ENCODE results near the gene POLR3B. TPM values are rescaled to one million over a fixed set of nuclear protein-coding genes. Genes with fewer than 3 reads are reported as not detected.
A peak's percentile ranks its signal among the peaks of the same experiment; 100 is the strongest.
"Not testable (repeated sequence)": the region's sequence is repeated elsewhere in the genome, so short reads cannot be mapped to it uniquely, and the experiment has no call there.

Gene POLR3B
- 10.6 and 14.3 TPM in 2 replicates for total RNA-seq

DNA sequence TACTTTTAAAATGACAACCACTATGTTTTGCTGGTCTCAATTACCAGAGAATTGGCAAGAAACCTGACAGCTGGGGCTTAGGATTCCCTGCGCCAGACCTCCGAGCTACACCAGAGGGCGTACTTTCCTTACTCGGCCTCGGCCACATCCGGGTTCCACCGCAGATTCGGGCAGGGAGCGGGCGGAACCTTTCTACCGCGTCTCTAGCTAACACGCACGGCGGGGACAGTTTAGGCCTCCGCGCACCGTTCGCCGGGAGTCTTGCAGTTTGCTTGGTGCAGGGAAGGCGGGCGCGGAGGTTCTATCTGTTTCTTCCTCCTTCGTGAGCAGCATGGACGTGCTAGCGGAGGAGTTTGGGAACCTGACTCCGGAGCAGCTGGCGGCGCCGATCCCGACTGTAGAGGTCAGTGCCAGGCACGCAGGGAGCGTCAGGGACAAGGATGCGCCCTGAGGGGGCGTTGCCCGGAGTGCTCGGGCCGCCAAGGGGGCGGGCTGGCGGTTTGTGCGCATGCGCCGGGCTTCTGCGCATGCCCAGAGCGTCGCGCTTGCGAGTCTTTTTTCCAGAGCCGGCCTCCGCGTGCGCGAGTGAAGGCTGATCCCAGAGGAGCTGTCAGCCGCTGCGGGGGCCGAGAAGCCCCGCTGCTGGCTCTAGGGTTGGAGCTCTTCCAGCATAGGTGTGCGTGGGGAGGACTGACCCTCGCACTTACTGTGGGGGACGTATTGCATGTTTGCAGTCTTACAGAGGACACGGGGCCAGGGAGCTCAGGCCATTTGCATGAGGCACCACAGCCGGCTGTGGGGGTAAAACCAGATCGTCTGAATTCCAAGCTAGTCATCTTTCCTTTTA lies at the start of gene POLR3B:
Gene POLR3B (plus strand): TSS at position 200 of the 847 bp plus-strand sequence. CDS start 132 bp downstream, at position 332.
- peak; percentile 85 for DNase-seq (ENCODE audit: low read depth, low spot score)

DNA sequence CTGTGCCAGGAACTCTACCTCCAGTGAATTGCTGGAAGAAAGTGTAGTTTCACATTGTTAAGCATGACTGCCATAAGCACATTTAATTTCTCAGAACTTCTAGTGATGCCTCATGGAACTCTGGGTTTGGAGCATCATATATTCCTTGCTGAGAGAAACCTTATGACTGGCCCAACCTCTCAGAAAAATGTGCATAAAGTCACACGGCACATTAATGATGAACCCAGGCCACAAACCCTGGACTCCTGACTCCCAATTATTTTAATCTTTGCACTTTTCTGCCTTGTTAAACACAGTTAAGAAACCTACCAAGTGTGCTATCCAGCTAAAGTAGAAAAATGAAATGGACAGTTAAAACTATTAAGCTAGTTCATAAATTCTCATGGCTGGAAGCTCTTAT lies 49.4 kb upstream of the POLR3B start:
- DNase-seq (ENCODE audit: low read depth, low spot score), result no peak

DNA sequence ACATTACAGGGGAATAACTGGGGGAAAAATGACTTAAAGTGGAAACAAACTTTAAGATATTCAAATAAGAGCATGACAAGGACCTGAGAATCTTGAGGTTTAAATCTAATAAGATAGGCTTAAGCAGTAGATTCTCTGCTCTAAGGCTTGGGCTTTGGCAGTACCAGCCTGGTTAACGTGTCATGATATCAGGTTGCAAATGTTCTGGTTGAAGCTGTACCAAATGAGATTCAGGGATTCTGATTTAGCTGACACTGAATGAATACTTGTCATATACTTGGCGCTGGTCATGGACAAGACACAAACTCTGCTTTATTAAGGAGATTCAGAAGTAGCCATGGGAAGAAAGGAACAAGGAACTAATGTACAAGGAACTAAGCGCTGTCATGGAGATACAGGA lies 48.9 kb upstream of the POLR3B start:
- DNase-seq (ENCODE audit: low read depth, low spot score), result no peak

DNA sequence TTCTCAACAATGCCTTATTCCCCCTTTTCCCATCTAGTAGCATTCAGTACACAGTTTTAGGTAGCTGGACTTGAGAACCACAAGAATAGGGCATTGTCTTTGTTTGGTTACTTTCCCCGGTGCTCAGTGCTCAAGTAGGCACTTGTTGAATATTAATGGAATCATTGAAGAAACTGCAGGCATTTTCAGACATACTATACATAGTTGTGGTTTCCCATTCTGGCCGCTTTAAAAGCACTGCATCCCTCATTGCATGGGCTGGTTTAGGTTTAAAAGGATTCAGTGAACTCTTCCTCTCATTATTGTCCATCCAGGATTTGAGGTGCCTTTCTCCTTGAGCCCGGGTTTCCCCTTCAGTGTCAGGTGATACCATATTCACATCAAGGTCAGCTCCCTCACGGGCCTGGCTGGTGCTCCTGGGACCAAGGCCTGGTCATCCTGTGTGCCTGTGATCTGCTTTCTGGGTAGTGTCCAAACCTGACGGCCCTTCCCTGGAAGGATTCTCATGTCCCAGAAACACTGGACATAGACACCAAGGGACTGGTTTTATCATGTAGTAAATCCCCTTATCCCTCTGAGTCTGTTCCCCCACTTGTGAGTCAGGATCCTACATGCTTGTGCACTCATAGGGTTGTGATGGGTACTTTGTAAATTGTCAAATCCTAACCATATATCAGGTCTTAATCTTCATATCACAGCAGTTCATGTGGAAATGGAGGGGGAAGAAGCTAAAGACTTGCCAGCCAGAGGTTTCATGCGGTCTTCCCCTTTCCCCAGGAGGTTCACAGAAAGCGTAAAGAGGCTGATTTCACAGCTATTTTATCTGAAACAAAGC lies 47.7 kb upstream of the POLR3B start:
- DNase-seq (ENCODE audit: low read depth, low spot score), result no peak

DNA sequence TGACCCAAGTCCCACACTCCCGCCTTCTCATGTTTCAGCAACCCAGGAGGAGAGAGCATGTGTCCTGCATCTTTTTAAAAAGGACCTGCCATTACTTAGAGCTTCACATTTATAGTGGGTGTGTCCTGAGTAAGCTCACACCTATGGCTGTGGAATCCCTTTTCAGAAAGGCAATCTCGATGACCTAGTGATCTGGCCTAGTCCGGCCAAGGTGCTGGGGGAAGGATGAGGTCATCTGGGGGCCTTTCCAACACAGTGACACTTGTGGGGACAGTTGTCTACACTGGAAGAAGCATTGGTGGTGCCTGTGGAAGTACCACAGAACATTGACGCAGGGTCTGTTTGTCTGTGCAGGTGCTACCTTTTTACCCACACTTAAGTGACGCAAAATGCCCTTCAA lies 46.9 kb upstream of the POLR3B start:
- no peak for DNase-seq (ENCODE audit: low read depth, low spot score)

DNA sequence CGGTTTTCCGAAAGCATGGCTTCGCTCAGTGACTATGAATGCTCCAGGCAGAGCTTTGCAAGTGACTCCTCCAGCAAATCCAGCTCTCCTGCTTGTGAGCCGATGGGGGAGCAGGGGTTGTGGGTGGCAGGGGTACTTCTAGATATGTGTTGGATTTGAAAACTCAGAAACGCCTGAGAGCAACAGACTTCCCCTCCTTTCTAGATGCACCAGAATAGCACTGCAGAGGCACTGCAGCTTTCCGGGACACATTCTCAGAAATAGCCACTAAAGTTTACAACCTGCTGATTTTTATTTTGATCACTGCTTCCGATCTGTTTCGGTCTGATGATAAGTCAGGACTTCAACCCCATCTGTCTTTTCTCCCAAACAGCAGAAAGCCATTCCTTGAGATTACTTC lies 46.4 kb upstream of the POLR3B start:
- DNase-seq (ENCODE audit: low read depth, low spot score), result no peak

DNA sequence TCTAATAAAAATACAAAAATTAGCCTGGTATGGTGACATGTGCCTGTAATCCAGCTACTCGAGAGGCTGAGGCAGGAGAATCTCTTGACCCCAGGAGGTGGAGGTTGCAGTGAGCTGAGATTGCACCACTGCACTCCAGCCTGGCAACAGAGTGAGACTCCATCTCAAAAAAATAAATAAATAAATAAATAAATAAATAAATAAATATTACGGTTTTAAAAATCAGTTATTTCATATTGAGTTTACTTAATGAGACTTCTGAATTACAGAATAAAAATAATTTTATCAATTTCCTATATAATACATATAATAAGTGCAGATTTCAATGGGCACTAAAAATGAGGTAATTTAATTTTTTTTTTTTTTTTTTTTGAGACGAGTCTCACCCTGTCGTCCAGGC lies 44.1 kb upstream of the POLR3B start:
- DNase-seq (ENCODE audit: low read depth, low spot score), result not testable (repeated sequence)

DNA sequence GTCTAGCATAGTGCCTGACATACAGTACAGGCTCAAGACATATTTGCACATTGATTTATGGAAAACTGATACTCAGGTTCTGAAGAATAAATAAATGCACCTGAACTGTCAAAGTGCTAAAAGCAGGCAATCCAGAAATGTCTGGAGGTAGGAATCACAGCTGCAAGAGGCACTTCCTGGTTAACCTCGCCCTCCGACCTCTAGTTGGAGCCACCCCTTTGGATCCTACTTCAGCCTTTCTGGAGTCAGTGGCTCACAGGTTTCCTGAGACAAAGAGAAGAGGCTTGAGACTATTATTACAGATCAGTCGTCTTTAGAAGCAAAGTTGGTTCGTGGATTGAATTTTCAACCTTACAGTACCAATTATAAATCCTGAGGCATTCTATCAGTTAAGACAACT lies 42.0 kb upstream of the POLR3B start:
- DNase-seq (ENCODE audit: low read depth, low spot score), result no peak

DNA sequence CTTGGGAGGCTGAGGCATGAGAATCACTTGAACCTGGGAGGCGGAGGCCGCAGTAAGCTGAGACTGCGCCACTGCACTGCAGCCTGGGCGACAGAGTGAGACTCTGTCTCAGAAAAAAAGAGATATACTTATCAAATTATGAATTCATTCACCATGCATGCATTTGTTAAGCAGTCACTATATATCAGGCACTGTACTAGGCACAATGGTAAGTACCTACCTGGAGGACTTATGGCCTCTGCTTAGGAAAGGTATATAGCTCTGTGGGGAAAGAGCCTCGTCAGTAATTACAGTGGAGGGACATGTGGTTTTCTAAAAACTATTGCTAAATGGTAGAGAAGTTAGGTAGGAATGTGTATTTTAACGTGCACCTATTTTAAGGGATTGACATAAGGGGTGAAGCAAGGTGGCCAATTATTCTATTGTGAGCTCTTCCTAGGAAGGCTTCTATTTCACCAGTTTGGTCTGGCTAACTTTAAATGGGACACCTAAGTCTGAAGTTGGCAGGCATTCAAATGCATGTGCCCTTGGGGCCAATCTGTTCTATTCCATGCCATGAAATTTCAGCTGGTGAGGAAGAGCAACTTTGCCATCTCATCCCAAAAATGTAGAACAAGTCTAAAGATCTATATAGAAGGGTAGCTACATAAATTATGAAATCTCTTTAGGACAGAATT lies 40.0 kb upstream of the POLR3B start:
- no peak for DNase-seq (ENCODE audit: low read depth, low spot score)

- no peak for DNase-seq (ENCODE audit: low read depth, low spot score)
These were observed 36.3 kb upstream of the POLR3B start for GRCh38 chr12:106321139-106321850.

DNA sequence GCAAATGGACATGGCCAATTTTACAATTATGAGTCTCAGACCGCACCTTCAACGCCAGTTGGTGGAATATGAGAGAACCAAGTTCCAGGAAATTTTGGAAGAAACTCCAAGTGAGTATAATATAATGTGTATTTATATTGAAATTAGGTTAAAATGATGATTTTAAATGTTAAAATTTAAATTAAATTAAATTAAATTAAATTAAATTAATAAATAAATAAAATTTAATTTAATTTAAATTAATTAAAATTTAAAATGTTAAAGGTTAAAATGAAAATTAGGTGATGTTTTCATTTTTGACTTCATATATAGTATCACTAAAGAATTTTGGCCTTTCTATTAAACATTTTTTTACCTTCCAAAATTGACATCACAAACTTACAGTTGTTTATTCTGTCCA lies 34.0 kb upstream of the POLR3B start:
- no peak for DNase-seq (ENCODE audit: low read depth, low spot score)

GRCh38 chr12:106327309-106327869 lies 30.2 kb upstream of the POLR3B start:
- DNase-seq (ENCODE audit: low read depth, low spot score), result no peak

GRCh38 chr12:106328735-106329134 lies 28.8 kb upstream of the POLR3B start:
- no peak for DNase-seq (ENCODE audit: low read depth, low spot score)

GRCh38 chr12:106329231-106329982 lies 28.1 kb upstream of the POLR3B start:
- no peak for DNase-seq (ENCODE audit: low read depth, low spot score)

DNA sequence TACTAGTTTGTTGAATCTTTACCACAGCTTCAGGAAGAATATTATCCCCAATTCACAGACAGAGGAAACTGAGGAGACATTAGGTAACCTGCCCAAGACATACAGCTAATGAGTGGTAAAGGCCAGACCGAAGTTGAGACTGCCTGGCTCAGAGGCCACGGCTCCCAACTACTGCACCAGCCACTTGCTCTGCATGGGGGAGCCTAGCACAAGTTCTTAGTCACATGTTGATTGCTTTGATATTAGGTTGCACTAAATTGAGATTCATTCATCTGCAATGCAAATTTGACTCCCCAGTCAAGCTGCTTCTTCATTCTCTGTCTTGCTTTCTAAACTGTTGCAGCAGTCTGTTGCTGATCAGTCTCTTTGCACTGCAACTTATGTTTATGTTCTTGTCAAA lies 25.9 kb upstream of the POLR3B start:
- no peak for DNase-seq (ENCODE audit: low read depth, low spot score)

- DNase-seq (ENCODE audit: low read depth, low spot score), result no peak
These were observed 25.0 kb upstream of the POLR3B start for GRCh38 chr12:106332536-106332935.

- no peak for DNase-seq (ENCODE audit: low read depth, low spot score)
These were observed 24.5 kb upstream of the POLR3B start for GRCh38 chr12:106333010-106333409.

- no peak for DNase-seq (ENCODE audit: low read depth, low spot score)
These were observed 23.8 kb upstream of the POLR3B start for GRCh38 chr12:106333756-106334155.

DNA sequence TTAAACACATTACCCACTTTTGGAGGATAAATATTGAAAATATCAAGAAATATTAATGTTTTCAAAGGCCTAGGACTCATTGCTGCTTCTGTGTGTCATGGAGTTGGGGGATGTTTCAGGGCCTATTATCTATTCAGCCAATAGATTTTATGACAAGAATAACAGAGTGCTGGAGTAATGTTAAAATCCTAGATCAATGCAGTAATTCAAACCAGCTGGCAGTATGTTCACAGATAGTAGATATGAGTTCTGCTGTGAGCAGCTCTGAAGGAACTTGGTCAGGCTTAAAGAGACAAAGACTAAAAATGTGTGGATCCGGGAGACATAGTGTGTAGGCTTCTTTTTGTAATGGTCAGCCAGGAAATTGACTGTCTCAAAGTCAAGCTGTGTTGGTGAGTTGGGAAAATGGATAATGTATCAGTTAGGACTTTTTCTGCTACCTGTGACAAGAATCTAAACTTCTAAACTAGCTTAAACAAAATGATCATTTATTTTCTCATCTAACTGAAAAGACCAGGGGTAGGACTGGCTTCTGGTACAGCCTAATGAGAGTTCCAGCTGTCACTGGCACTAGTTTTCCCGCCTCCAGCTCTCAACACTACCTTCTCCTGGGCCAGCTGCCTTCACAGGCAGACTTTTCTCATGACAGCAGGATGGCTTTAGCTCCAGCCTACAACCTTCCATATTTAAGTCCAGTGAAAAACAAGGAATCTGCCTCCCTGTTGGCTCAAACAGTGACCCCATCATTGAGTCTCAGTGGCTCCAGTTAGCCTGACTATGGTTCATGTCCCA lies 16.3 kb upstream of the POLR3B start:
- DNase-seq (ENCODE audit: low read depth, low spot score), result no peak
